K562 (cell line): ENCODE measurements around the gene WDR1. TPM values are rescaled to one million over a fixed set of nuclear protein-coding genes. Genes with fewer than 3 reads are reported as not detected.
A peak's percentile ranks its signal among the peaks of the same experiment; 100 is the strongest.

ENCODE experiments used
- ATAC-seq: fragments of 200-7000 bp; cut with Tn5 transposase; 3 replicates; pipeline ENCODE4 v1.9.1; 2020; ENCODE audit warnings: moderate library complexity
- BruUV-seq: library from RNA; stranded (reverse); fragments of 400-500 nt; replicated peaks from 2 replicates; lab custom pipeline; 2021; lab: Mats Ljungman, UMichigan
- CTCF ChIA-PET: fragments of 300-600 bp; formaldehyde crosslinking; extraction: SDS; loops from one replicate; lab custom pipeline; 2021; ENCODE audit warnings: low intra/inter-chr PET ratio; lab: Yijun Ruan, JAX
- POLR2A ChIA-PET: fragments of 300-600, 350-650 bp; sonication (Branson Sonifier 250); formaldehyde crosslinking; extraction: SDS; loops from one replicate; lab custom pipeline; 2021; ENCODE audit warnings: antibody characterized with exemption, inconsistent platforms; lab: Yijun Ruan, JAX
- DNase-seq, 4 experiments: peaks; one replicate each; pipeline versions ENCODE4 v3.0.0 to v3.0.0-alpha.2; 2011 to 2018; ENCODE audit warnings: low spot score in 3 of 4, mixed read lengths in 3 of 4; ENCODE audit errors: extremely low read depth in 1 of 4
- FAIRE-seq: peaks from 2 replicates; lab custom pipeline; 2011; peaks lifted over from hg19 to GRCh38; lab: Jason Lieb, UNC
- H2AFZ ChIP-seq: 2 replicates; pipeline ENCODE4 v1.6.0; 2011; ENCODE audit warnings: low read depth, low read length, control low read depth, inconsistent platforms
- H3K27ac ChIP-seq: fragments of 200-600 bp; 3 replicates; pipeline ENCODE4 v1.8.0; 2011; ENCODE audit warnings: low read depth, mild to moderate bottlenecking, control low read depth, inconsistent platforms, low read length, moderate library complexity, mixed read lengths; ENCODE audit errors: extremely low read depth
- H3K27me3 ChIP-seq, 2 experiments: fragments of 300-600 bp in 1 of 2; 2 replicates in 1 of 2; 3 replicates in 1 of 2; pipeline versions ENCODE4 v1.6.0 to v1.8.0; 2011; ENCODE audit warnings: inconsistent platforms in 2 of 2, low read length in 2 of 2, mild to moderate bottlenecking in 1 of 2, mixed read lengths in 1 of 2, moderate library complexity in 1 of 2; ENCODE audit not compliant: control insufficient read depth in 2 of 2, insufficient read depth in 2 of 2
- H3K36me3 ChIP-seq: fragments of 300-600 bp; 3 replicates; pipeline ENCODE4 v1.8.0; 2011; ENCODE audit warnings: mild to moderate bottlenecking, low read length, inconsistent platforms; ENCODE audit not compliant: control insufficient read depth, insufficient read depth
- H3K4me1 ChIP-seq, 2 experiments: fragments of 200-600 bp in 1 of 2; replicated peaks in 1 of 2; 2 replicates in 1 of 2; 3 replicates in 1 of 2; pipeline versions ENCODE4 v1.5.1 to v1.8.0; 2011; ENCODE audit warnings: inconsistent platforms in 2 of 2, low read length in 2 of 2, mild to moderate bottlenecking in 1 of 2, mixed read lengths in 1 of 2, moderate library complexity in 1 of 2; ENCODE audit not compliant: control insufficient read depth in 2 of 2, insufficient read depth in 2 of 2
- H3K4me2 ChIP-seq: 2 replicates; pipeline ENCODE4 v1.6.1; 2011; ENCODE audit warnings: low read length, control low read depth, inconsistent platforms, mixed read lengths; ENCODE audit not compliant: insufficient read depth
- H3K4me3 ChIP-seq: fragments of 200-600 bp; sonication (generic), shearing (Covaris generic); 2 replicates; pipeline ENCODE4 v1.5.1; 2016; ENCODE audit warnings: control low read depth, inconsistent platforms
- H3K79me2 ChIP-seq: fragments of 200-600 bp; 3 replicates; pipeline ENCODE4 v1.8.0; 2011; ENCODE audit warnings: low read length, inconsistent platforms; ENCODE audit not compliant: control insufficient read depth, insufficient read depth
- H3K9ac ChIP-seq, 2 experiments: 2 replicates each; pipeline versions ENCODE4 v1.6.0 to v1.6.1; 2011; ENCODE audit warnings: low read depth in 2 of 2, low read length in 2 of 2, control low read depth in 1 of 2, inconsistent platforms in 1 of 2, mild to moderate bottlenecking in 1 of 2, mixed read lengths in 1 of 2; ENCODE audit not compliant: insufficient read depth in 1 of 2
- H3K9me1 ChIP-seq: one replicate; pipeline ENCODE4 v1.6.0; 2011; ENCODE audit warnings: inconsistent platforms, mild to moderate bottlenecking, low read length, moderate library complexity; ENCODE audit not compliant: control insufficient read depth, insufficient read depth
- H3K9me3 ChIP-seq: replicated peaks from 2 replicates; pipeline ENCODE4 v1.5.1; 2011; ENCODE audit warnings: low read depth, low read length, inconsistent platforms; ENCODE audit not compliant: control insufficient read depth, insufficient read depth
- H4K20me1 ChIP-seq: replicated peaks from 2 replicates; pipeline ENCODE4 v1.6.1; 2011; ENCODE audit warnings: low read length, inconsistent platforms, mixed read lengths; ENCODE audit not compliant: control insufficient read depth, insufficient read depth
- BRCA1 ChIP-seq, 2 experiments: fragments of 450-650 bp in 1 of 2; sonication (generic) in 1 of 2; formaldehyde crosslinking in 1 of 2; IDR thresholded peaks; 2 replicates each; pipeline versions ENCODE4 v1.5.0 to v1.6.1; 2017 to 2020; ENCODE audit warnings: mild to moderate bottlenecking in 1 of 2, missing genetic modification reagents in 1 of 2
- CREB1 ChIP-seq, 2 experiments: sonication (generic) in 1 of 2; formaldehyde crosslinking in 1 of 2; IDR thresholded peaks; 2 replicates each; pipeline versions ENCODE4 v1.6.1 to v1.8.0; 2012 to 2022; ENCODE audit warnings: inconsistent platforms in 1 of 2, mild to moderate bottlenecking in 1 of 2, missing genetic modification reagents in 1 of 2, moderate library complexity in 1 of 2
- MTA3 ChIP-seq: fragments of 450-650 bp; formaldehyde crosslinking; IDR thresholded peaks from 2 replicates; pipeline ENCODE4 v1.6.1; 2017; ENCODE audit warnings: mild to moderate bottlenecking, borderline replicate concordance
- RBM34 ChIP-seq: fragments of 200-400 bp; formaldehyde crosslinking; IDR thresholded peaks from 2 replicates; pipeline ENCODE4 v1.6.1; 2018; ENCODE audit warnings: low read length, borderline replicate concordance; ENCODE audit not compliant: insufficient read depth
- SP2 ChIP-seq: IDR thresholded peaks from 2 replicates; pipeline ENCODE4 v1.6.1; 2011; ENCODE audit warnings: mild to moderate bottlenecking, low read depth, low read length, moderate library complexity; ENCODE audit not compliant: poor library complexity, severe bottlenecking; ENCODE audit errors: extremely low read depth
- WGBS: fragments of 100-300 bp; shearing (Covaris generic); methylation state at CpG from one replicate; pipeline ENCODE4 v1.1.6; 2016; ENCODE audit warnings: low coverage, mixed read lengths; ENCODE audit not compliant: insufficient coverage; ENCODE audit errors: missing lambda C conversion rate; 5-methylcytosine and 5-hydroxymethylcytosine counted together
- in situ Hi-C: fragments of 300-500 bp; cut with MboI; formaldehyde crosslinking; loops from 4 replicates; pipeline ENCODE4 v1.15.0; 2018; ENCODE audit warnings: inconsistent platforms, mixed read lengths
- intact Hi-C: fragments of 100-400 bp; cut with micrococcal nuclease; formaldehyde crosslinking; loops from 2 replicates; pipeline ENCODE4 v1.14.2; 2022
- polyA plus RNA-seq, 8 experiments: library from polyadenylated mRNA; depleted of rRNA in 4 of 8; stranded (reverse) in 5 of 8; unstranded in 3 of 8; fragments of >200 nt; fragmentation: Nextera tagmentation in 2 of 8; fragmentation: Illumina TruSeq in 1 of 8; extraction: Ambion mirVana in 2 of 8; extraction: Trizol in 1 of 8; gene quantifications; 2 replicates each; pipeline versions ENCODE4 v1.2.1 to v1.2.3, GENCODE V29; 2011 to 2014; ENCODE audit warnings: inconsistent platforms in 1 of 8, missing spikeins in 1 of 8
- total RNA-seq, 7 experiments: library from RNA; depleted of rRNA in 6 of 7; stranded (reverse); fragments of >200 nt in 6 of 7; fragmentation: Illumina TruSeq in 2 of 7; extraction: Trizol in 2 of 7; gene quantifications; 2 replicates each; pipeline versions ENCODE4 v1.2.1 to v1.2.3, GENCODE V29; 2011 to 2021; ENCODE audit warnings: low replicate concordance in 1 of 7
- TF ChIP-seq, protein P1 (sequence below): fragments of 450-650 bp; IDR thresholded peaks from 2 replicates; pipeline ENCODE4 v1.6.1; 2016; ENCODE audit warnings: antibody characterized with exemption
- TF ChIP-seq, protein P2 (sequence below): fragments of 450-650 bp; formaldehyde crosslinking; IDR thresholded peaks from 2 replicates; pipeline ENCODE4 v1.4.0; 2020; ENCODE audit warnings: mild to moderate bottlenecking, mixed read lengths

The WDR1 gene
- total and polyA plus RNA-seq, 9 of the 15 experiments (the other 6 are each of a cell fraction or from before 2014, with no cell fraction given): 16.1 to 213 (median 125) TPM

DNA sequence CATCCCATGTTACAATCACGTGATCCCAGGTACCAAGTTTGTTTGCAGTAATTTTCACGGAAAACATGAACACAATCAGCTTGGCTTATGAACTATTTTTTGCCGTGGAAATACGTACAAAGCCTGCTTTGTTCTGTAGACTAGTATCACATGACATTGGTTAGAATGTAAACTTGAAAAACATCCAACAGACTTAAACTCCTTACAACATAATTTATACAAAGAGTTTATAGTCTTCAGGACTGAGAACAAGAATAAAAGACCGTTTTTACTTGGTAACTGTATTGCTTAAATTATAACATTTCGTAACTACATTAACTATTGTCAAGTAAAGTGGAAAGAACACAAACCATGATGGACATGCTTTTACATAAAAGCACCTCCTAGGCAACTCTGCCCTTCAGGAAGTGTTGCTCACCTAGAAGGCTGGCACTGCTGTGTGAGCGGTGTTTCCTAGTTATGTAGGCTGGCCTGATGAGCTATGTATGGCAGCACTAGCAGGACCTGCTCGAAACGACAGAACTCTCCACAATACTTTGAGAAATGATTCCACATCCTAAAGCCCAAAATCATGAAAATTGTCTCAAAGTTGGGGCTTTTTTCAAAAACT, 41.8 kb upstream of the WDR1 start:
- FAIRE-seq (no peak), DNase-seq (no peak), ATAC-seq (no peak)
- H3K9ac ChIP-seq: no peak overlapping the region
- no peaks in the 10 kb centered on the region; the same call in 2 of the 3 replicates for H3K36me3 ChIP-seq
- intact Hi-C loops (loop anchor here (5.0 kb wide), 1 partner anchor 369 kb away; no protein-coding TSS in a partner anchor), in situ Hi-C loops (loop anchor here (25.0 kb wide), 1 partner anchor 1254 kb away; no protein-coding TSS in a partner anchor)
- peaks cover 0 to 16% of the 10 kb centered on the region in 2 experiments; a peak in 3 of 5 replicates for H3K4me1 ChIP-seq
- ChIA-PET POLR2A (interaction anchor here (0.5 to 1.3 kb wide), 7 partner anchors 10 to 394 kb away, joined by 3 to 8 read pairs (median 3); partner anchors contain the start of gene WDR1), CTCF (interaction anchor here (1.0 to 2.7 kb wide), 5 partner anchors 41 to 379 kb away, joined by 3 to 32 read pairs (median 4); no protein-coding TSS in a partner anchor)
- no peak overlapping the region for H3K4me2 ChIP-seq
- peaks cover 2 to 7% of the 10 kb centered on the region in 2 experiments; a peak in 1 of 5 replicates for H3K27me3 ChIP-seq
- no peaks in the 10 kb centered on the region for H4K20me1 ChIP-seq
- no peaks in the 10 kb centered on the region for H3K9me3 ChIP-seq
- H2AFZ ChIP-seq: peak overlapping the region; percentile 53
- BruUV-seq: no TSS peak
- WGBS: 46% methylated on average over 9 of the region's 9 CpGs
- no peak overlapping the region for H3K27ac ChIP-seq
- no peaks in the 10 kb centered on the region for H3K79me2 ChIP-seq
- no peak overlapping the region for H3K4me3 ChIP-seq
- no peak for TF ChIP-seq MTA3
- TF ChIP-seq, protein P1, sequence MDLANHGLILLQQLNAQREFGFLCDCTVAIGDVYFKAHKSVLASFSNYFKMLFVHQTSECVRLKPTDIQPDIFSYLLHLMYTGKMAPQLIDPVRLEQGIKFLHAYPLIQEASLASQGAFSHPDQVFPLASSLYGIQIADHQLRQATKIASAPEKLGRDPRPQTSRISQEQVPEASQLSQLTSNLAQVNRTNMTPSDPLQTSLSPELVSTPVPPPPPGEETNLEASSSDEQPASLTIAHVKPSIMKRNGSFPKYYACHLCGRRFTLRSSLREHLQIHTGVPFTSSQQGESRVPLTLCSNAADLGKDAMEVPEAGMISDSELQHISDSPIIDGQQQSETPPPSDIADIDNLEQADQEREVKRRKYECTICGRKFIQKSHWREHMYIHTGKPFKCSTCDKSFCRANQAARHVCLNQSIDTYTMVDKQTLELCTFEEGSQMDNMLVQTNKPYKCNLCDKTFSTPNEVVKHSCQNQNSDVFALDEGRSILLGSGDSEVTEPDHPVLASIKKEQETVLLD: no peak
- TF ChIP-seq RBM34: no peak
- TF ChIP-seq BRCA1 (IDR thresholded peaks at IDR 0.05): no peak
- no peak for TF ChIP-seq BRCA1 (CRISPR knock-in tag; IDR thresholded peaks at IDR 0.05)
- TF ChIP-seq CREB1 (IDR thresholded peaks at IDR 0.05): no peak
- TF ChIP-seq CREB1 (CRISPR knock-in tag; IDR thresholded peaks at IDR 0.05): no peak
- no peak for TF ChIP-seq SP2
- TF ChIP-seq, protein P2, sequence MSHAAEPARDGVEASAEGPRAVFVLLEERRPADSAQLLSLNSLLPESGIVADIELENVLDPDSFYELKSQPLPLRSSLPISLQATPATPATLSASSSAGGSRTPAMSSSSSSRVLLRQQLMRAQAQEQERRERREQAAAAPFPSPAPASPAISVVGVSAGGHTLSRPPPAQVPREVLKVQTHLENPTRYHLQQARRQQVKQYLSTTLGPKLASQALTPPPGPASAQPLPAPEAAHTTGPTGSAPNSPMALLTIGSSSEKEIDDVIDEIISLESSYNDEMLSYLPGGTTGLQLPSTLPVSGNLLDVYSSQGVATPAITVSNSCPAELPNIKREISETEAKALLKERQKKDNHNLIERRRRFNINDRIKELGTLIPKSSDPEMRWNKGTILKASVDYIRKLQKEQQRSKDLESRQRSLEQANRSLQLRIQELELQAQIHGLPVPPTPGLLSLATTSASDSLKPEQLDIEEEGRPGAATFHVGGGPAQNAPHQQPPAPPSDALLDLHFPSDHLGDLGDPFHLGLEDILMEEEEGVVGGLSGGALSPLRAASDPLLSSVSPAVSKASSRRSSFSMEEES (CRISPR knock-in tag): peak; percentile 73
- H3K9me1 ChIP-seq: no peaks in the 10 kb centered on the region
